NCI-H2171 treated with DMSO at 0.1 percent for 48 hours (cell line): ENCODE measurements around the gene GLOD4.
"Not testable (repeated sequence)": the region's sequence is repeated elsewhere in the genome, so short reads cannot be mapped to it uniquely, and the experiment has no call there.

Experiments used
- DNase-seq: peaks from one replicate; lab custom pipeline; 2025; lab: John Stamatoyannopoulos, UW

GLOD4 gene

GRCh38 chr17:802901-803881, 21.1 kb upstream of the GLOD4 start:
- no peak for DNase-seq

GRCh38 chr17:802481-802880, 20.4 kb upstream of the GLOD4 start:
- DNase-seq: peak; percentile 10

- DNase-seq: no peak
Observed at GRCh38 chr17:801660-802059, 19.6 kb upstream of the GLOD4 start.

- DNase-seq: no peak
Observed at GRCh38 chr17:800446-801242, 18.6 kb upstream of the GLOD4 start.

GRCh38 chr17:799261-799660, 17.2 kb upstream of the GLOD4 start:
- peak; percentile 25 for DNase-seq

GRCh38 chr17:798246-798645, 16.2 kb upstream of the GLOD4 start:
- DNase-seq: peak; percentile 87

GRCh38 chr17:797236-797840, 15.3 kb upstream of the GLOD4 start:
- no peak for DNase-seq

GRCh38 chr17:796609-797008, 14.5 kb upstream of the GLOD4 start:
- DNase-seq: no peak

GRCh38 chr17:795721-796120, 13.6 kb upstream of the GLOD4 start:
- DNase-seq: no peak

- DNase-seq: no peak
Observed at GRCh38 chr17:795276-795675, 13.2 kb upstream of the GLOD4 start.

- peak; percentile 79 for DNase-seq
Observed at GRCh38 chr17:794876-795275, 12.8 kb upstream of the GLOD4 start.

- DNase-seq: no peak
Observed at GRCh38 chr17:792277-792676, 10.2 kb upstream of the GLOD4 start.

- DNase-seq: no peak
Observed at GRCh38 chr17:791829-792228, 9.7 kb upstream of the GLOD4 start.

- not testable (repeated sequence) for DNase-seq
Observed at GRCh38 chr17:790874-791247, 8.8 kb upstream of the GLOD4 start.

- DNase-seq: not testable (repeated sequence)
Observed at GRCh38 chr17:789931-790873, 8.1 kb upstream of the GLOD4 start.

- DNase-seq: no peak
Observed at GRCh38 chr17:789160-789840, 7.2 kb upstream of the GLOD4 start.

- DNase-seq: no peak
Observed at GRCh38 chr17:788551-788950, 6.5 kb upstream of the GLOD4 start.

- no peak for DNase-seq
Observed at GRCh38 chr17:787641-788221, 5.7 kb upstream of the GLOD4 start.

- DNase-seq: not testable (repeated sequence)
Observed at GRCh38 chr17:785901-786300, 3.8 kb upstream of the GLOD4 start.

- DNase-seq: no peak
Observed at GRCh38 chr17:784143-784542, 2.1 kb upstream of the GLOD4 start.
